Activated CD8-positive, alpha-beta T cell treated with anti-CD3 and anti-CD28 coated beads for 36 hours (primary cell): Measurements from ENCODE around the gene PPP1R14C. TPM values are rescaled to one million over a fixed set of nuclear protein-coding genes. Genes with fewer than 3 reads are reported as not detected.
A peak's percentile ranks its signal among the peaks of the same experiment; 100 is the strongest.

ENCODE experiments used
- ATAC-seq: fragments of 200-7000 bp; cut with Tn5 transposase; one replicate; pipeline ENCODE4 v1.10.0; 2021; ENCODE audit warnings: mild to moderate bottlenecking, moderate library complexity
- CTCF ChIA-PET: fragments of 350-600 bp; sonication (Branson Sonifier 250); formaldehyde crosslinking; loops from one replicate; lab custom pipeline; 2021; ENCODE audit warnings: antibody characterized with exemption; lab: Charles Lee
- POLR2A ChIA-PET: fragments of 350-600 bp; sonication (Branson Sonifier 250); formaldehyde crosslinking; loops from one replicate; lab custom pipeline; 2021; ENCODE audit warnings: antibody characterized with exemption; lab: Charles Lee
- DNase-seq: peaks from one replicate; pipeline ENCODE4 v3.0.0-alpha.2; 2020
- H3K27ac Mint-ChIP-seq: one replicate; pipeline ENCODE4 v1.8.0; 2021; ENCODE audit warnings: mild to moderate bottlenecking, mixed read lengths
- H3K27me3 Mint-ChIP-seq: one replicate; pipeline ENCODE4 v1.8.0; 2021; ENCODE audit warnings: mixed read lengths
- H3K36me3 Mint-ChIP-seq: one replicate; pipeline ENCODE4 v1.8.0; 2021; ENCODE audit warnings: low read depth, mixed read lengths
- H3K4me1 Mint-ChIP-seq: one replicate; pipeline ENCODE4 v1.8.0; 2021; ENCODE audit warnings: low read depth, mixed read lengths
- H3K4me3 Mint-ChIP-seq: one replicate; pipeline ENCODE4 v1.8.0; 2021; ENCODE audit warnings: mild to moderate bottlenecking, moderate library complexity, mixed read lengths
- H3K9me3 Mint-ChIP-seq: one replicate; pipeline ENCODE4 v1.8.0; 2021; ENCODE audit warnings: mixed read lengths
- CTCF ChIP-seq: fragments of 200-600 bp; IDR thresholded peaks from one replicate; pipeline ENCODE4 v1.8.0; 2022; ENCODE audit warnings: antibody characterized with exemption, mild to moderate bottlenecking
- intact Hi-C: fragments of 100-400 bp; cut with micrococcal nuclease; formaldehyde crosslinking; loops from one replicate; pipeline ENCODE4 v1.10.0; 2022
- total RNA-seq, 2 experiments: library from RNA; stranded (reverse); gene quantifications; one replicate each; pipeline ENCODE4 v1.2.3, GENCODE V29; 2021

Gene PPP1R14C
- total RNA-seq, 2 experiments from 2014 or later = 0.65 to 0.86 TPM

- DNase-seq (no peak), ATAC-seq (no peak)
- Mint-ChIP-seq H3K9me3 (no peaks in the 10 kb centered on the region), H3K27ac (no peak overlapping the region), H3K4me1 (no peaks in the 10 kb centered on the region), H3K27me3 (peaks cover 7% of the 10 kb centered on the region), H3K4me3 (no peak overlapping the region), H3K36me3 (no peaks in the 10 kb centered on the region)
- intact Hi-C loops = no loop called here
- POLR2A ChIA-PET = no interaction called here
- TF ChIP-seq CTCF = no peak
- CTCF ChIA-PET = interaction anchor here (1.2 kb wide), 1 partner anchor 128 kb away, joined by 3 read pairs; no protein-coding TSS in a partner anchor
Observed at GRCh38 chr6:150209415-150209814, 66.6 kb downstream of the PPP1R14C start.

GRCh38 chr6:150211700-150212511, 69.1 kb downstream of the PPP1R14C start:
- no peak overlapping the region for H3K27ac Mint-ChIP-seq
- ATAC-seq (peak; percentile 39), DNase-seq (peak; percentile 5)
- ChIA-PET CTCF (interaction anchor here (1.0 kb wide), 1 partner anchor 131 kb away, joined by 3 read pairs; no protein-coding TSS in a partner anchor), POLR2A (no interaction called here)
- H3K4me3 Mint-ChIP-seq = no peak overlapping the region
- H3K4me1 Mint-ChIP-seq = no peaks in the 10 kb centered on the region
- no peak for TF ChIP-seq CTCF
- no peaks in the 10 kb centered on the region for H3K9me3 Mint-ChIP-seq
- intact Hi-C loops = no loop called here
- peaks cover 11% of the 10 kb centered on the region for H3K27me3 Mint-ChIP-seq
- no peaks in the 10 kb centered on the region for H3K36me3 Mint-ChIP-seq

GRCh38 chr6:150212778-150213177, 69.9 kb downstream of the PPP1R14C start:
- Mint-ChIP-seq H3K4me3 (no peak overlapping the region), H3K27ac (no peak overlapping the region), H3K36me3 (no peaks in the 10 kb centered on the region), H3K4me1 (no peaks in the 10 kb centered on the region), H3K9me3 (no peaks in the 10 kb centered on the region), H3K27me3 (peaks cover 11% of the 10 kb centered on the region)
- ATAC-seq (no peak), DNase-seq (no peak)
- CTCF ChIA-PET = no interaction called here
- POLR2A ChIA-PET = no interaction called here
- intact Hi-C loops = no loop called here
- TF ChIP-seq CTCF = no peak

GRCh38 chr6:150213301-150213700, 70.5 kb downstream of the PPP1R14C start:
- intact Hi-C loops = no loop called here
- CTCF ChIA-PET = no interaction called here
- H3K4me3 Mint-ChIP-seq = no peak overlapping the region

More at GRCh38 chr6:150213301-150213700, 70.5 kb downstream of the PPP1R14C start:
- H3K27me3 Mint-ChIP-seq = peaks cover 11% of the 10 kb centered on the region
- POLR2A ChIA-PET = no interaction called here
- no peaks in the 10 kb centered on the region for H3K36me3 Mint-ChIP-seq
- H3K4me1 Mint-ChIP-seq = no peaks in the 10 kb centered on the region
- H3K27ac Mint-ChIP-seq = no peak overlapping the region
- DNase-seq = no peak
- no peaks in the 10 kb centered on the region for H3K9me3 Mint-ChIP-seq
- ATAC-seq = no peak
- TF ChIP-seq CTCF = no peak
